Endothelial cell (in vitro differentiated cells): ENCODE results near the gene TMEM151B. TPM values are rescaled to one million over a fixed set of nuclear protein-coding genes. Genes with fewer than 3 reads are reported as not detected.

ENCODE experiments used
- DNase-seq: peaks from one replicate; pipeline ENCODE4 v3.0.0; 2021; ENCODE audit warnings: low spot score
- H3K27ac Mint-ChIP-seq: one replicate; pipeline ENCODE4 v1.8.0; 2021; ENCODE audit warnings: mixed read lengths, inconsistent platforms; ENCODE audit not compliant: unreplicated experiment
- H3K27me3 Mint-ChIP-seq: one replicate; pipeline ENCODE4 v1.8.0; 2021; ENCODE audit warnings: mild to moderate bottlenecking, moderate library complexity, mixed read lengths, inconsistent platforms; ENCODE audit not compliant: unreplicated experiment
- H3K36me3 Mint-ChIP-seq: one replicate; pipeline ENCODE4 v1.8.0; 2021; ENCODE audit warnings: mild to moderate bottlenecking, low read depth, mixed read lengths, inconsistent platforms; ENCODE audit not compliant: unreplicated experiment
- H3K4me1 Mint-ChIP-seq: one replicate; pipeline ENCODE4 v1.8.0; 2021; ENCODE audit warnings: mild to moderate bottlenecking, mixed read lengths, inconsistent platforms; ENCODE audit not compliant: unreplicated experiment
- H3K4me3 Mint-ChIP-seq: one replicate; pipeline ENCODE4 v1.8.0; 2021; ENCODE audit warnings: mild to moderate bottlenecking, mixed read lengths, inconsistent platforms; ENCODE audit not compliant: unreplicated experiment
- H3K9me3 Mint-ChIP-seq: one replicate; pipeline ENCODE4 v1.8.0; 2021; ENCODE audit warnings: mixed read lengths, inconsistent platforms; ENCODE audit not compliant: unreplicated experiment
- total RNA-seq: library from RNA; stranded (reverse); fragmentation: NEBNext Ultra II Directional; extraction: Animal tissue kit (Norgen Biotek cat#: 25700); gene quantifications from one replicate; pipeline ENCODE4 v1.2.1, GENCODE V29; 2021; ENCODE audit not compliant: unreplicated experiment
- TF ChIP-seq, protein P1 (sequence below): fragments of 200-600 bp; sonication (generic); IDR thresholded peaks from one replicate; pipeline ENCODE4 v1.5.0; 2021; ENCODE audit warnings: antibody characterized with exemption; ENCODE audit not compliant: unreplicated experiment

TMEM151B gene
- total RNA-seq, 1 donor from 2014 or later, result 0.28 TPM

- no peak for DNase-seq
- Mint-ChIP-seq H3K4me1 (peaks cover 8% of the 10 kb centered on the region), H3K4me3 (no peak overlapping the region), H3K36me3 (no peaks in the 10 kb centered on the region), H3K9me3 (no peaks in the 10 kb centered on the region), H3K27me3 (peaks cover 5% of the 10 kb centered on the region), H3K27ac (no peak overlapping the region)
- TF ChIP-seq, protein P1, sequence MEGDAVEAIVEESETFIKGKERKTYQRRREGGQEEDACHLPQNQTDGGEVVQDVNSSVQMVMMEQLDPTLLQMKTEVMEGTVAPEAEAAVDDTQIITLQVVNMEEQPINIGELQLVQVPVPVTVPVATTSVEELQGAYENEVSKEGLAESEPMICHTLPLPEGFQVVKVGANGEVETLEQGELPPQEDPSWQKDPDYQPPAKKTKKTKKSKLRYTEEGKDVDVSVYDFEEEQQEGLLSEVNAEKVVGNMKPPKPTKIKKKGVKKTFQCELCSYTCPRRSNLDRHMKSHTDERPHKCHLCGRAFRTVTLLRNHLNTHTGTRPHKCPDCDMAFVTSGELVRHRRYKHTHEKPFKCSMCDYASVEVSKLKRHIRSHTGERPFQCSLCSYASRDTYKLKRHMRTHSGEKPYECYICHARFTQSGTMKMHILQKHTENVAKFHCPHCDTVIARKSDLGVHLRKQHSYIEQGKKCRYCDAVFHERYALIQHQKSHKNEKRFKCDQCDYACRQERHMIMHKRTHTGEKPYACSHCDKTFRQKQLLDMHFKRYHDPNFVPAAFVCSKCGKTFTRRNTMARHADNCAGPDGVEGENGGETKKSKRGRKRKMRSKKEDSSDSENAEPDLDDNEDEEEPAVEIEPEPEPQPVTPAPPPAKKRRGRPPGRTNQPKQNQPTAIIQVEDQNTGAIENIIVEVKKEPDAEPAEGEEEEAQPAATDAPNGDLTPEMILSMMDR, result no peak
These were observed 63.1 kb downstream of the TMEM151B start for GRCh38 chr6:44333273-44333919.

DNA sequence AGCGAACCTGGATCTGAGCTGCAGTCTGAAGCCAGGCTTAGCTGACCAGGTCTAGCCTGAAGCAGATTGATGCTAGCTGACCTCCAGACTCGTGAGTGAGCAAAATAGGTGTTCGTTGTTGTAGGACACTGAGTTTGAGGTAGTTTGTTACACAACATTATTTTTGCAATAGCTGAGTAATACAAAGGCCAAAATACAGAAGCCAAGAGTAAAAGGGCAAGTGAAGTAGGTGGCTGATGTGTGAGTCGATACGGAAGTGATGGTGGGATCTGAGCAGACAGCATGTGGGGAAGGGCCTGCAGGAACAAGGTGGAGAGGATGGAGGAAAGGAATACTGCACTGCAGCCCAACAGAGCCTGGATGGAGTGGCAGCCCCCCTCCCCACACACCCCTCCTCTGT is 63.7 kb downstream of the TMEM151B start:
- TF ChIP-seq, protein P1, result no peak
- peaks cover 5% of the 10 kb centered on the region for H3K27me3 Mint-ChIP-seq
- no peak for DNase-seq
- H3K4me3 Mint-ChIP-seq, result no peak overlapping the region
- peaks cover 8% of the 10 kb centered on the region for H3K4me1 Mint-ChIP-seq
- no peak overlapping the region for H3K27ac Mint-ChIP-seq
- no peaks in the 10 kb centered on the region for H3K36me3 Mint-ChIP-seq
- H3K9me3 Mint-ChIP-seq, result no peaks in the 10 kb centered on the region

- Mint-ChIP-seq H3K9me3 (no peaks in the 10 kb centered on the region), H3K36me3 (no peaks in the 10 kb centered on the region), H3K27me3 (peaks cover 3% of the 10 kb centered on the region), H3K4me3 (no peak overlapping the region), H3K27ac (no peak overlapping the region), H3K4me1 (peaks cover 8% of the 10 kb centered on the region)
- no peak for DNase-seq
- TF ChIP-seq, protein P1, result no peak
These were observed 65.4 kb downstream of the TMEM151B start for GRCh38 chr6:44335631-44336030.

- Mint-ChIP-seq H3K4me1 (peaks cover 8% of the 10 kb centered on the region), H3K4me3 (no peak overlapping the region), H3K27ac (no peak overlapping the region), H3K9me3 (no peaks in the 10 kb centered on the region), H3K36me3 (no peaks in the 10 kb centered on the region), H3K27me3 (no peaks in the 10 kb centered on the region)
- TF ChIP-seq, protein P1, result peak; percentile 63
- peak; percentile 70 for DNase-seq
These were observed 68.2 kb downstream of the TMEM151B start for GRCh38 chr6:44338228-44339122.

- no peaks in the 10 kb centered on the region for H3K9me3 Mint-ChIP-seq
- H3K27ac Mint-ChIP-seq, result no peak overlapping the region
- no peak overlapping the region for H3K4me3 Mint-ChIP-seq
- peaks cover 8% of the 10 kb centered on the region for H3K4me1 Mint-ChIP-seq
- no peak for DNase-seq
- TF ChIP-seq, protein P1, result no peak
- no peaks in the 10 kb centered on the region for H3K36me3 Mint-ChIP-seq
- H3K27me3 Mint-ChIP-seq, result peaks cover 1% of the 10 kb centered on the region
These were observed 69.1 kb downstream of the TMEM151B start for GRCh38 chr6:44339301-44339700.
